Urinary bladder (tissue), 4 donors: ENCODE data around the gene PITPNC1. TPM values are rescaled to one million over a fixed set of nuclear protein-coding genes. Genes with fewer than 3 reads are reported as not detected.
A peak's percentile ranks its signal among the peaks of the same experiment; 100 is the strongest.
"Not testable (repeated sequence)": the region's sequence is repeated elsewhere in the genome, so short reads cannot be mapped to it uniquely, and the experiment has no call there.

Experiments
- DNase-seq: peaks from one replicate; pipeline ENCODE4 v3.0.0-alpha.2; 2015; ENCODE audit errors: extremely low spot score
- H3K27ac ChIP-seq: one replicate; pipeline ENCODE4 v1.5.1; 2013; ENCODE audit warnings: low read depth, mild to moderate bottlenecking, moderate library complexity
- H3K36me3 ChIP-seq: one replicate; pipeline ENCODE4 v1.6.1; 2013; ENCODE audit warnings: mild to moderate bottlenecking, moderate library complexity; ENCODE audit not compliant: insufficient read depth
- H3K4me1 ChIP-seq: one replicate; pipeline ENCODE4 v1.6.1; 2013; ENCODE audit warnings: mild to moderate bottlenecking, moderate library complexity; ENCODE audit not compliant: insufficient read depth
- H3K4me3 ChIP-seq: one replicate; pipeline ENCODE4 v1.5.1; 2013; ENCODE audit warnings: low read depth, low read length
- WGBS: extraction: QIAGEN DNeasy Blood & Tissue Kit; methylation state at CpG from one replicate; pipeline ENCODE4 v1.1.7; 2013; 5-methylcytosine and 5-hydroxymethylcytosine counted together
- polyA plus RNA-seq: library from polyadenylated mRNA; stranded (reverse); fragments of 200-250 nt; gene quantifications from one replicate; pipeline ENCODE4 v1.2.3, GENCODE V29; 2013
- total RNA-seq: library from RNA; depleted of rRNA; stranded (reverse); fragments of >200 nt; gene quantifications from one replicate; pipeline ENCODE4 v1.2.3, GENCODE V29; 2014
- donor health status: healthy with polysubstance abuse.
- donor health status: healthy.

PITPNC1 gene
- total and polyA plus RNA-seq, 2 donors = 9.3 to 13.4 TPM

GRCh38 chr17:67475161-67475937 lies 98.3 kb downstream of the PITPNC1 start:
- peak; percentile 36 for DNase-seq
- WGBS = 46% methylated on average over 23 of the region's 23 CpGs
- no peaks in the 10 kb centered on the region for H3K4me1 ChIP-seq
- no peak overlapping the region for H3K4me3 ChIP-seq
- H3K36me3 ChIP-seq = no peaks in the 10 kb centered on the region
- H3K27ac ChIP-seq = no peak overlapping the region

GRCh38 chr17:67476787-67477335 lies 99.8 kb downstream of the PITPNC1 start:
- Histone ChIP-seq H3K4me3 (no peak overlapping the region), H3K36me3 (no peaks in the 10 kb centered on the region), H3K4me1 (peaks cover 1% of the 10 kb centered on the region), H3K27ac (no peak overlapping the region)
- WGBS = 97% methylated on average over 7 of the region's 7 CpGs
- DNase-seq = no peak

GRCh38 chr17:67477687-67478086 lies 100.6 kb downstream of the PITPNC1 start:
- Histone ChIP-seq H3K4me1 (peaks cover 1% of the 10 kb centered on the region), H3K27ac (no peak overlapping the region), H3K36me3 (no peaks in the 10 kb centered on the region), H3K4me3 (no peak overlapping the region)
- DNase-seq = no peak
- 87% methylated on average over 4 of the region's 4 CpGs for WGBS

- 75% methylated on average over 8 of the region's 8 CpGs for WGBS
- no peak overlapping the region for H3K4me3 ChIP-seq
- H3K36me3 ChIP-seq = no peaks in the 10 kb centered on the region
- DNase-seq = no peak
- no peak overlapping the region for H3K27ac ChIP-seq
- peaks cover 1% of the 10 kb centered on the region for H3K4me1 ChIP-seq
Measured at GRCh38 chr17:67478401-67479041, 101.4 kb downstream of the PITPNC1 start.

GRCh38 chr17:67479148-67479547 lies 102.1 kb downstream of the PITPNC1 start:
- DNase-seq = no peak
- no peaks in the 10 kb centered on the region for H3K36me3 ChIP-seq
- peaks cover 1% of the 10 kb centered on the region for H3K4me1 ChIP-seq
- no peak overlapping the region for H3K4me3 ChIP-seq
- no peak overlapping the region for H3K27ac ChIP-seq
- WGBS = 84% methylated on average over 3 of the region's 3 CpGs

GRCh38 chr17:67480959-67481358 lies 103.9 kb downstream of the PITPNC1 start:
- H3K4me3 ChIP-seq, H3K4me1 ChIP-seq, DNase-seq, H3K36me3 ChIP-seq, H3K27ac ChIP-seq: not testable (repeated sequence)
- 98% methylated on average over 11 of the region's 11 CpGs for WGBS

GRCh38 chr17:67481808-67482207 lies 104.7 kb downstream of the PITPNC1 start:
- DNase-seq = no peak
- Histone ChIP-seq H3K36me3 (no peaks in the 10 kb centered on the region), H3K4me1 (peaks cover 1% of the 10 kb centered on the region), H3K4me3 (no peak overlapping the region), H3K27ac (no peak overlapping the region)
- WGBS = 59% methylated on average over 4 of the region's 4 CpGs

- Histone ChIP-seq H3K4me3 (no peak overlapping the region), H3K27ac (no peak overlapping the region), H3K4me1 (peaks cover 1% of the 10 kb centered on the region), H3K36me3 (no peaks in the 10 kb centered on the region)
- 96% methylated on average over 3 of the region's 3 CpGs for WGBS
- no peak for DNase-seq
Measured at GRCh38 chr17:67482764-67483163, 105.7 kb downstream of the PITPNC1 start.

GRCh38 chr17:67484261-67484660 lies 107.2 kb downstream of the PITPNC1 start:
- no peak overlapping the region for H3K4me3 ChIP-seq
- DNase-seq = no peak
- no peaks in the 10 kb centered on the region for H3K36me3 ChIP-seq
- WGBS = 92% methylated on average over 4 of the region's 4 CpGs
- no peak overlapping the region for H3K27ac ChIP-seq
- peaks cover 1% of the 10 kb centered on the region for H3K4me1 ChIP-seq

GRCh38 chr17:67485666-67486065 lies 108.6 kb downstream of the PITPNC1 start:
- H3K4me1 ChIP-seq = peaks cover 1% of the 10 kb centered on the region

GRCh38 chr17:67487506-67487905 lies 110.4 kb downstream of the PITPNC1 start:
- Histone ChIP-seq H3K36me3 (no peaks in the 10 kb centered on the region), H3K27ac (no peak overlapping the region), H3K4me3 (no peak overlapping the region), H3K4me1 (no peaks in the 10 kb centered on the region)
- WGBS = 80% methylated on average over 7 of the region's 7 CpGs
- DNase-seq = no peak

More at GRCh38 chr17:67485666-67486065, 108.6 kb downstream of the PITPNC1 start:
- 85% methylated on average over 7 of the region's 7 CpGs for WGBS
- no peak for DNase-seq
- Histone ChIP-seq H3K27ac (no peak overlapping the region), H3K36me3 (no peaks in the 10 kb centered on the region), H3K4me3 (no peak overlapping the region)

GRCh38 chr17:67488161-67488560 lies 111.1 kb downstream of the PITPNC1 start:
- no peak for DNase-seq
- WGBS = 57% methylated on average over 12 of the region's 12 CpGs
- no peaks in the 10 kb centered on the region for H3K4me1 ChIP-seq
- H3K4me3 ChIP-seq = no peak overlapping the region
- no peaks in the 10 kb centered on the region for H3K36me3 ChIP-seq
- H3K27ac ChIP-seq = no peak overlapping the region

- 97% methylated on average over 4 of the region's 4 CpGs for WGBS
- Histone ChIP-seq H3K36me3 (no peaks in the 10 kb centered on the region), H3K27ac (no peak overlapping the region), H3K4me1 (no peaks in the 10 kb centered on the region), H3K4me3 (no peak overlapping the region)
- no peak for DNase-seq
Measured at GRCh38 chr17:67488768-67489167, 111.7 kb downstream of the PITPNC1 start.

- 96% methylated on average over 4 of the region's 4 CpGs for WGBS
- Histone ChIP-seq H3K4me1 (no peaks in the 10 kb centered on the region), H3K36me3 (no peaks in the 10 kb centered on the region), H3K4me3 (no peak overlapping the region), H3K27ac (no peak overlapping the region)
- DNase-seq = no peak
Measured at GRCh38 chr17:67489273-67489672, 112.2 kb downstream of the PITPNC1 start.
